SJCRH30 (cell line): Measurements from ENCODE around the gene ZWILCH. TPM values are rescaled to one million over a fixed set of nuclear protein-coding genes. Genes with fewer than 3 reads are reported as not detected.
"Not testable (repeated sequence)": the region's sequence is repeated elsewhere in the genome, so short reads cannot be mapped to it uniquely, and the experiment has no call there.

Experiments
- DNase-seq, 2 experiments: peaks; one replicate each; pipeline ENCODE4 v3.0.0-alpha.2; 2015 to 2020
- H3K27ac ChIP-seq: fragments of 250-450 bp; sonication (Bioruptor Pico); 2 replicates; pipeline ENCODE4 v1.5.1; 2020; ENCODE audit warnings: mild to moderate bottlenecking, moderate library complexity
- H3K27me3 ChIP-seq: fragments of 250-450 bp; sonication (Bioruptor Pico); 2 replicates; pipeline ENCODE4 v1.5.1; 2020; ENCODE audit warnings: mild to moderate bottlenecking, moderate library complexity
- H3K36me3 ChIP-seq: fragments of 250-450 bp; sonication (Bioruptor Pico); 2 replicates; pipeline ENCODE4 v1.5.1; 2020; ENCODE audit warnings: mild to moderate bottlenecking, moderate library complexity
- H3K4me1 ChIP-seq: fragments of 250-450 bp; sonication (Bioruptor Pico); 2 replicates; pipeline ENCODE4 v1.5.1; 2020; ENCODE audit warnings: mild to moderate bottlenecking, moderate library complexity
- H3K4me3 ChIP-seq: fragments of 250-450 bp; sonication (Bioruptor Pico); 2 replicates; pipeline ENCODE4 v1.5.1; 2020; ENCODE audit warnings: mild to moderate bottlenecking, moderate library complexity
- H3K9me3 ChIP-seq: fragments of 250-450 bp; sonication (Bioruptor Pico); replicated peaks from 2 replicates; pipeline ENCODE4 v1.5.1; 2020; ENCODE audit warnings: mild to moderate bottlenecking, moderate library complexity
- total RNA-seq: library from RNA; depleted of rRNA; stranded (reverse); fragments of >200 nt; shearing (Covaris generic); gene quantifications from 2 replicates; pipeline ENCODE4 v1.2.3, GENCODE V29; 2014

ZWILCH gene
- total RNA-seq, 1 experiment from 2014 or later: 61.8 TPM

- Histone ChIP-seq H3K36me3 (peaks cover 81% of the 10 kb centered on the region), H3K9me3 (no peaks in the 10 kb centered on the region), H3K4me3 (no peak overlapping the region), H3K27me3 (no peaks in the 10 kb centered on the region), H3K4me1 (peaks cover 9% of the 10 kb centered on the region; the same call in 1 of the 2 replicates), H3K27ac (no peak overlapping the region)
- peak in 1 of 2 experiments; percentile 35 for DNase-seq
Observed at GRCh38 chr15:66498501-66499386, 6.4 kb upstream of the ZWILCH start.

GRCh38 chr15:66500346-66500745, 4.8 kb upstream of the ZWILCH start:
- not testable (repeated sequence) for DNase-seq, H3K9me3 ChIP-seq, H3K4me1 ChIP-seq, H3K27ac ChIP-seq, H3K4me3 ChIP-seq, H3K27me3 ChIP-seq
- H3K36me3 ChIP-seq: peaks cover 78% of the 10 kb centered on the region

GRCh38 chr15:66502491-66502890, 2.6 kb upstream of the ZWILCH start:
- Histone ChIP-seq H3K27ac (no peak overlapping the region), H3K4me1 (peaks cover 9% of the 10 kb centered on the region; the same call in 1 of the 2 replicates), H3K4me3 (peak overlapping the region; percentile 92), H3K27me3 (no peaks in the 10 kb centered on the region), H3K36me3 (peaks cover 66% of the 10 kb centered on the region), H3K9me3 (no peaks in the 10 kb centered on the region)
- no peak for DNase-seq

DNA sequence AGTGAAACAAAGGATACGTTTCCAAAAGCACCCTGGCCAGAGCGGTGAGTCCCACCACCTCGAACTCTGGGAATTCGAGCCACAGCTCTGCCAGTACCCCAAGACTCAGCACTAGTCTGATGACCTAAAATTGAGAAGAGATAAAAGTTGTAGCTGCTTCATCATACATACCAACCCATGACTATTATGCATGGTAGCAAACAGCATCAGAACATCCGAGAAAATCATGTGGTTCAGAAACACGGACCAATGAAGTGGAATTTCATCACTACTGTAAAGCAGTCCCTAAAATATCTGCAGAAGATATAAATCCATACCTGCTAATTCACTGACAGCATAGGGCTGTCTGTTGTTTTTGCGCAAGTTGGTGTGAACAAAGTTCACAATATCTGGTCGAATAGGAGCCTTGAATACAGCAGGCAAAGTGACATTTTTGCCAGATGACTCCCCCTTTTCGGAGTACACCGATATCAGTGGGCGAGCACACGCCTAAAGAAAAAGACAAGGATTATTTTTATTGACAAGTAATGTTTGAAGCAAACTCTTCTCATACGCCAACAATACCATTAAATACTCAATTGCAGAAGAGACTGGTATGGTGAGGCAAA, 2.0 kb upstream of the ZWILCH start:
- not testable (repeated sequence) for DNase-seq, H3K4me1 ChIP-seq, H3K27me3 ChIP-seq, H3K9me3 ChIP-seq
- peak overlapping the region; percentile 96 for H3K27ac ChIP-seq
- H3K36me3 ChIP-seq: peaks cover 62% of the 10 kb centered on the region
- H3K4me3 ChIP-seq: peak overlapping the region; percentile 92

DNA sequence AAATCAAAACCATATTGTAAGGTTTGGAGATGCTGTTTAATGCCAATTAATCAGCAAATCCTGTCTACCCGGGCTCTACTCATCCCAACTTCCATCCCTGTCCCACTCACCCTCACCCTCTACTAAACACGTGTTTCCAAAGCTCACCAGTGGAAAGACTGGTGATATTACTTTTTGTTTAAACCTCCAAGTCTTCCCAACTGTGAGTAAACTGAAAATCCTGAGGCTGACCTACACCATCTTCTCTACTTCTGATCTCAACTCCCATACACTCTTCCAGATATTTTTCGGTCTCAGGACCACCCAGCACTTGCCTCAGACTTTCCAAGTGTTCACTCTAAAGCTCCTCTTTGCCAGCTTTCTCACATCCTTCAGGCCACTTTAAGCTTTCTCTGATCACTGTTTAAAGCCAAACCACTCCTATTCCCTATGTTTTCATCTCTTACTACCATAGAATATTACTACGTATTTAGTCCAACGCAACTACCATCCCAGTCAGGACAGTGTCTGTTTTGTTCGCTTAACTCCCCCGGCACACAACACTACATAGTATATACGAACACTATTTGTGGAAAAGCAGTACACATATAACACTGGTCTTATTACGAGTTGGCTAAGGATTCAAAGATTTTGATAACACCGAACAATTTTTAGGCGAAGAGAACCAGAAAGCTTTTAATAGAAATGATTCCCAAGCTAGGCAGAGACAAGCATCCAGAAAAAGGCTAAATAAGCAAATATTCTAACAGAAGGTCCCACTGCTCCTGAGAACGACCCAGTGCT, 1.2 kb upstream of the ZWILCH start:
- peak overlapping the region; percentile 92 for H3K4me3 ChIP-seq
- DNase-seq: no peak

GRCh38 chr15:66505430-66505811, 295 bp downstream of the ZWILCH start:
- DNase-seq: peak in 1 of 2 experiments; percentile 73
- H3K36me3 ChIP-seq: peaks cover 40% of the 10 kb centered on the region
- H3K4me3 ChIP-seq: peak overlapping the region; percentile 92
- H3K27ac ChIP-seq: peak overlapping the region; percentile 96
- H3K9me3 ChIP-seq: no peaks in the 10 kb centered on the region
- H3K4me1 ChIP-seq: peaks cover 9% of the 10 kb centered on the region; the same call in 1 of the 2 replicates
- no peaks in the 10 kb centered on the region for H3K27me3 ChIP-seq

More for the DNA sequence above, 1.2 kb upstream of the ZWILCH start:
- no peaks in the 10 kb centered on the region for H3K27me3 ChIP-seq
- no peaks in the 10 kb centered on the region for H3K9me3 ChIP-seq
- H3K4me1 ChIP-seq: peaks cover 9% of the 10 kb centered on the region; the same call in 1 of the 2 replicates
- peaks cover 54% of the 10 kb centered on the region for H3K36me3 ChIP-seq
- H3K27ac ChIP-seq: peak overlapping the region; percentile 96

GRCh38 chr15:66505818-66506217, 692 bp downstream of the ZWILCH start:
- no peaks in the 10 kb centered on the region for H3K9me3 ChIP-seq
- peaks cover 40% of the 10 kb centered on the region for H3K36me3 ChIP-seq
- H3K27ac ChIP-seq: peak overlapping the region; percentile 96
- no peak for DNase-seq
- peaks cover 9% of the 10 kb centered on the region; the same call in 1 of the 2 replicates for H3K4me1 ChIP-seq
- peak overlapping the region; percentile 92 for H3K4me3 ChIP-seq
- no peaks in the 10 kb centered on the region for H3K27me3 ChIP-seq

DNA sequence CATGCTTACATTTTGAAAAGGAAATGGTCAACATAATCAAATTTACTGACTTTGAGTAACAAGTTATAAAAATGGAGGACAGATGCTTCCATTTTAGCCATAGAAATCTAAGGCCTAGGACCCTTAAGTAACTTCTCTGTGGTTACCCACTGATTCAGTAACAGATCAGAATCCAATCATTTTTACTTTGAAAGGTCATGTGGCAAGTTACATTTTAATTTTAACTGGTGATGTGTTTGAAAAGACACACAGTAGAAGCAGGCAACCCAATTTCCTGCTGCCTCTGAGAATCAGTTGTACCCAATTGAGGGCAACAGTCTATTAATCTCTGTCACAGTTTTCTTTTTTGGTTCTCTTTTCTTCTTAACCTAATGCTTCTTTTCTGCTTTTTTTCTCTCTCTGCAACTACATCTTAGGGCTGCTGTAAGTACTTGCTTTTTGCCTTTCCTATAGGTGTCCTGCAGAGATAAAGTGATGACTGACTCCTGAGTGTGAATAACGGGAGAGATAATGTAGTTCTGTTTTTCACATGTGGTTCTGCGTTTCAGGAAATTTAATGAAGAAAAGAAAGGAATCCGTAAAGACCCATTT, 3.3 kb downstream of the ZWILCH start:
- Histone ChIP-seq H3K27me3 (no peaks in the 10 kb centered on the region), H3K4me1 (no peaks in the 10 kb centered on the region), H3K36me3 (peaks cover 15% of the 10 kb centered on the region), H3K27ac (no peak overlapping the region), H3K9me3 (no peaks in the 10 kb centered on the region), H3K4me3 (no peak overlapping the region)
- no peak for DNase-seq

GRCh38 chr15:66514586-66514985, 9.5 kb downstream of the ZWILCH start:
- no peak for DNase-seq
- Histone ChIP-seq H3K36me3 (peaks cover 27% of the 10 kb centered on the region), H3K9me3 (no peaks in the 10 kb centered on the region), H3K4me3 (no peak overlapping the region), H3K27ac (no peak overlapping the region), H3K4me1 (no peaks in the 10 kb centered on the region), H3K27me3 (no peaks in the 10 kb centered on the region)

DNA sequence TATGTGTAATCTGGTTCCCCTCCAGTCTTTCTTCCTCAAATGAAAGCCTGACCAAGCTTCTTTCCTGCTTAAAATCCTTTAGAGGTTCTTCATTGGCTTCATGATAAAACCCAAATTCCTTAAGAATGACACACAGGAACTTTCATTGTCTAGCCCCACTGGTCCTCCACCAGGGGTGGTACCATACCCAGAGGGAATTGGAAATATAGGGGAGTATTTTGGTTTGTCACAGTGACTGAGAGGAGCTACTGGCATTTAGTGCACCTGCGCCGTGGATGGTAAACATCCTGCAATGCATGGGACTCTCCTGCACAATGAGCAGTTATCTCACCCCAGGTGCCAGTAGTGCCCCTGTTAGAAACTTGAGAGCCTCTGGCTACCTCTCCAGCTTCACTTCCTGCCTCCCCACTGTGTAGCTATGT, 10.8 kb downstream of the ZWILCH start:
- H3K27me3 ChIP-seq: no peaks in the 10 kb centered on the region
- H3K4me1 ChIP-seq: no peaks in the 10 kb centered on the region
- H3K9me3 ChIP-seq: no peaks in the 10 kb centered on the region
- peaks cover 26% of the 10 kb centered on the region for H3K36me3 ChIP-seq
- no peak overlapping the region for H3K27ac ChIP-seq
- no peak overlapping the region for H3K4me3 ChIP-seq
- no peak for DNase-seq

DNA sequence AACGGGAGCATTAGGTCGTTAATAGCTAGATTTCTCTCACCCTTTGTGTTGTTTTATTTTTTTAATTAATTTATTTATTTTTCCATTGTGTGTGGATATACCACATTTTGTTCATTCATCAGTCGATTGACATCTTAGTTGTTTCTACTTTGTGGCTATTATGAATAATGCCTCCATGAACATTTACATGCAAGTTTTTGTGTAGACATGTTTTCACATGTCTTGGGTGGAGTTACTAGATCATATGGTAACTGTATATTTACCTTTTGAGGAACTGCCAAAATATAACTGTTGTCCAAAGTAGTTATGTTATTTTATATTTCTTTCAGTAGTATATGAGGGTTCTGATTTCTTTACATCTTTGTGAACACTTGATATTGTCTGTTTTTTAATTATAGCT, 18.8 kb downstream of the ZWILCH start:
- no peak overlapping the region for H3K4me3 ChIP-seq
- DNase-seq: no peak
- H3K27me3 ChIP-seq: no peaks in the 10 kb centered on the region
- H3K9me3 ChIP-seq: no peaks in the 10 kb centered on the region
- H3K36me3 ChIP-seq: peaks cover 44% of the 10 kb centered on the region
- no peak overlapping the region for H3K27ac ChIP-seq
- H3K4me1 ChIP-seq: no peaks in the 10 kb centered on the region

DNA sequence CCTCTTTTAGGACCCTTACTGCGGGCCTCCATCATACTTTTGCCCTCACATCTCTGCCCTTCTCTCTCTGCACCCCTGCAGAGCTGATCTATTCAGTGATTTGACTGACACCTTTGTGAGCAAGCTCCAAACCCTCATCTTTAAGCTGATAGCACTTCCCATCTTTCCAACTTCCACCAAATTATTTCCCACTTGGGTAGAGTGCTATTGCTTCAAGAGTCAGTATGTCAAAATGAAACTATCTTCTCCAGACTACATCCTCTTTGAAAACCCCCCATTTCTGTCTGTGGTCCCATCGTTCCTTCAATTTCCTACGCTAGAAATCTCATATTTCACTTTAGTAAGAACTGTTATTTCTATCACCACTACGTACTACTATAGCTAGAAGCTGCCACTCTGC, 19.7 kb downstream of the ZWILCH start:
- Histone ChIP-seq H3K4me3 (no peak overlapping the region), H3K27me3 (no peaks in the 10 kb centered on the region), H3K36me3 (peaks cover 51% of the 10 kb centered on the region), H3K9me3 (no peaks in the 10 kb centered on the region), H3K4me1 (no peaks in the 10 kb centered on the region), H3K27ac (no peak overlapping the region)
- DNase-seq: no peak

- no peak for DNase-seq
- Histone ChIP-seq H3K4me3 (no peak overlapping the region), H3K36me3 (peaks cover 55% of the 10 kb centered on the region), H3K27me3 (no peaks in the 10 kb centered on the region), H3K9me3 (no peaks in the 10 kb centered on the region), H3K4me1 (no peaks in the 10 kb centered on the region), H3K27ac (no peak overlapping the region)
Observed at GRCh38 chr15:66535056-66535455, 29.9 kb downstream of the ZWILCH start.

GRCh38 chr15:66542896-66543295, 37.8 kb downstream of the ZWILCH start:
- no peaks in the 10 kb centered on the region for H3K9me3 ChIP-seq
- no peak overlapping the region for H3K27ac ChIP-seq
- H3K36me3 ChIP-seq: peaks cover 49% of the 10 kb centered on the region
- no peaks in the 10 kb centered on the region for H3K4me1 ChIP-seq
- no peak for DNase-seq
- no peaks in the 10 kb centered on the region for H3K27me3 ChIP-seq
- no peak overlapping the region for H3K4me3 ChIP-seq
